ENCODE measurements around the gene PTPN4. TPM values are rescaled to one million over a fixed set of nuclear protein-coding genes. Genes with fewer than 3 reads are reported as not detected.

PTPN4 gene
- total RNA-seq, 1 experiment from 2014 or later, result 80.5 TPM

- H4K91ac ChIP-seq (ENCODE audit: insufficient read length, low read depth, low read length), result no peak overlapping the region
- no peaks in the 10 kb centered on the region for H3K23me2 ChIP-seq (ENCODE audit: insufficient read length, low read depth, low read length, poor library complexity, severe bottlenecking)
- no peak overlapping the region for H3T11ph ChIP-seq (ENCODE audit: low read length)
- H3K27me3 ChIP-seq (ENCODE audit: insufficient read depth, low read length), result no peaks in the 10 kb centered on the region
- H3K79me2 ChIP-seq (ENCODE audit: insufficient read depth, low read length), result no peaks in the 10 kb centered on the region; the same call in 1 of the 2 replicates
- no peak overlapping the region for H3K4ac ChIP-seq (ENCODE audit: low read depth, low read length)
- H2BK5ac ChIP-seq (ENCODE audit: insufficient read length, low read length), result no peak overlapping the region
- H2BK20ac ChIP-seq (ENCODE audit: low read depth, low read length, poor library complexity, severe bottlenecking), result no peak overlapping the region
- no peak for TF ChIP-seq CTCF (conservative IDR thresholded peaks at IDR 0.05)
- no peaks in the 10 kb centered on the region; the same call in 1 of the 2 replicates for H3K4me1 ChIP-seq (ENCODE audit: insufficient read depth, low read length)
- 0 out of 2 replicates have a peak overlapping the region, but pooled peaks have one; percentile 10 for H3K14ac ChIP-seq (ENCODE audit: insufficient read depth, low read length)
- H3K9ac ChIP-seq (ENCODE audit: extremely low read depth, insufficient read length, low read length), result no peak overlapping the region
- peak overlapping the region; percentile 23 to 86 (median 71); a peak in 5 of 7 replicates for H3K27ac Mint-ChIP-seq
- no peak overlapping the region for H2AFZ ChIP-seq (ENCODE audit: low read length)
- H3K4me3 Mint-ChIP-seq, result no peak overlapping the region
- peaks cover 2 to 12% of the 10 kb centered on the region in 2 experiments; a peak in 4 of 5 replicates for H3K9me3 Mint-ChIP-seq
- H3K79me1 ChIP-seq (ENCODE audit: insufficient read depth, low read depth, low read length, poor library complexity, severe bottlenecking), result no peaks in the 10 kb centered on the region
- H2BK12ac ChIP-seq (ENCODE audit: insufficient read length, low read depth, low read length), result no peak overlapping the region
- no CpG with 5 or more reads among the region's 12 CpGs for WGBS (ENCODE audit: extremely low coverage, insufficient read length, low lambda C conversion rate)
- no peak overlapping the region for H2BK120ac ChIP-seq (ENCODE audit: low read depth, low read length, poor library complexity, severe bottlenecking)
- no peak for DNase-seq
- peaks cover 12 to 28% (median 15%) of the 10 kb centered on the region in 3 experiments for H3K36me3 Mint-ChIP-seq (ENCODE audit: insufficient read depth in 1 of 3, low read depth in 3 of 3)
- H3K56ac ChIP-seq (ENCODE audit: insufficient read length, low read depth, low read length), result no peak overlapping the region
- H2BK15ac ChIP-seq (ENCODE audit: low read depth, low read length), result no peak overlapping the region
- H4K20me1 ChIP-seq (ENCODE audit: control insufficient read depth, insufficient read depth, insufficient read length), result no peaks in the 10 kb centered on the region
- H3K27me3 Mint-ChIP-seq (ENCODE audit: low read depth), result no peaks in the 10 kb centered on the region
- no peak overlapping the region for H4K5ac ChIP-seq (ENCODE audit: insufficient read length, low read depth, low read length)
- peak overlapping the region; percentile 12 for H3K18ac ChIP-seq (ENCODE audit: insufficient read length, low read depth, low read length)
- no peak overlapping the region for H3K23ac ChIP-seq (ENCODE audit: insufficient read length, low read depth, low read length)
- H3K4me1 Mint-ChIP-seq, result peaks cover 22% of the 10 kb centered on the region in 2 experiments
- peak overlapping the region; percentile 77 for H4K8ac ChIP-seq (replicated peaks; ENCODE audit: insufficient read length, low read depth, low read length)
- no peaks in the 10 kb centered on the region for H3K9me3 ChIP-seq (ENCODE audit: control insufficient read depth, low read depth, low read length)
- no peak overlapping the region for H2AK5ac ChIP-seq (ENCODE audit: insufficient read length, low read length)
- no peak overlapping the region for H3K4me2 ChIP-seq (ENCODE audit: insufficient read depth, insufficient read length, low read length)
- H3K27ac ChIP-seq (ENCODE audit: insufficient read length, low read depth, low read length), result no peak overlapping the region
These were observed 77.6 kb downstream of the PTPN4 start for GRCh38 chr2:119837350-119837749.
